Karpas-422 (cell line): ENCODE measurements around the gene RNF103. TPM values are rescaled to one million over a fixed set of nuclear protein-coding genes. Genes with fewer than 3 reads are reported as not detected.
"Not testable (repeated sequence)": the region's sequence is repeated elsewhere in the genome, so short reads cannot be mapped to it uniquely, and the experiment has no call there.

Experiments used
- DNase-seq: peaks from one replicate; pipeline ENCODE4 v3.0.0-alpha.2; 2015
- H2AFZ ChIP-seq: fragments of 200-600 bp; sonication (generic); 2 replicates; pipeline ENCODE4 v1.6.1; 2014; ENCODE audit warnings: antibody characterized with exemption, low read length, mixed read lengths
- H3K27ac ChIP-seq: fragments of 200-600 bp; sonication (generic); 2 replicates; pipeline ENCODE4 v1.5.1; 2014; ENCODE audit warnings: mild to moderate bottlenecking, low read length, moderate library complexity
- H3K27me3 ChIP-seq: fragments of 200-600 bp; sonication (generic); 2 replicates; pipeline ENCODE4 v1.6.1; 2014; ENCODE audit warnings: low read length, mixed read lengths
- H3K36me3 ChIP-seq: fragments of 200-600 bp; sonication (generic); 2 replicates; pipeline ENCODE4 v1.6.1; 2014; ENCODE audit warnings: low read length, mixed read lengths; ENCODE audit not compliant: insufficient read depth
- H3K4me1 ChIP-seq: fragments of 200-600 bp; sonication (generic); 2 replicates; pipeline ENCODE4 v1.6.1; 2014; ENCODE audit warnings: mild to moderate bottlenecking, low read length, mixed read lengths
- H3K4me2 ChIP-seq: fragments of 200-600 bp; sonication (generic); 2 replicates; pipeline ENCODE4 v1.6.1; 2014; ENCODE audit warnings: low read length, low read depth, mild to moderate bottlenecking; ENCODE audit not compliant: poor library complexity, severe bottlenecking
- H3K4me3 ChIP-seq: fragments of 200-600 bp; sonication (generic); 2 replicates; pipeline ENCODE4 v1.5.1; 2014; ENCODE audit warnings: mild to moderate bottlenecking, antibody characterized with exemption, low read length, mixed read lengths
- H3K79me2 ChIP-seq: fragments of 200-600 bp; sonication (generic); 2 replicates; pipeline ENCODE4 v1.6.1; 2014; ENCODE audit warnings: mild to moderate bottlenecking, low read length, mixed read lengths
- H3K9ac ChIP-seq: fragments of 200-600 bp; sonication (generic); 2 replicates; pipeline ENCODE4 v1.6.0; 2014; ENCODE audit warnings: low read length
- H3K9me2 ChIP-seq: fragments of 200-600 bp; sonication (generic), shearing (Covaris generic); replicated peaks from 2 replicates; pipeline ENCODE4 v1.6.0; 2014; ENCODE audit warnings: mild to moderate bottlenecking, low read length, moderate library complexity; ENCODE audit not compliant: insufficient read depth
- H3K9me3 ChIP-seq: fragments of 300-700, 200-600 bp; sonication (generic); 2 replicates; pipeline ENCODE4 v1.6.1; 2014; ENCODE audit warnings: low read length, mixed read lengths
- H4K20me1 ChIP-seq: fragments of 200-600 bp; sonication (generic); 2 replicates; pipeline ENCODE4 v1.6.1; 2014; ENCODE audit warnings: mild to moderate bottlenecking, antibody characterized with exemption, low read length, low read depth; ENCODE audit not compliant: insufficient read depth
- total RNA-seq: library from RNA; depleted of rRNA; stranded (reverse); fragments of >200 nt; shearing (Covaris generic); gene quantifications from 2 replicates; pipeline ENCODE4 v1.2.3, GENCODE V29; 2014; ENCODE audit warnings: low replicate concordance

RNF103 gene
- total RNA-seq, 1 experiment from 2014 or later, result 37.8 TPM

- peaks cover 8% of the 10 kb centered on the region for H3K4me1 ChIP-seq
- no peak overlapping the region for H2AFZ ChIP-seq
- peaks cover 53% of the 10 kb centered on the region for H3K36me3 ChIP-seq
- no peak overlapping the region for H3K4me3 ChIP-seq
- H4K20me1 ChIP-seq, result no peaks in the 10 kb centered on the region
- H3K9me3 ChIP-seq, result no peaks in the 10 kb centered on the region
- no peak for DNase-seq
- no peak overlapping the region for H3K27ac ChIP-seq
- no peaks in the 10 kb centered on the region for H3K27me3 ChIP-seq
- H3K9ac ChIP-seq, result no peak overlapping the region
- H3K79me2 ChIP-seq, result peaks cover 31% of the 10 kb centered on the region
- H3K4me2 ChIP-seq, result no peak overlapping the region
- no peaks in the 10 kb centered on the region for H3K9me2 ChIP-seq
These were observed 14.7 kb downstream of the RNF103 start for GRCh38 chr2:86608832-86609410.

- Histone ChIP-seq H3K4me2 (no peak overlapping the region), H3K9me2 (no peaks in the 10 kb centered on the region), H3K9ac (no peak overlapping the region), H3K79me2 (no peaks in the 10 kb centered on the region), H3K27me3 (no peaks in the 10 kb centered on the region), H3K27ac (no peak overlapping the region), H3K36me3 (peaks cover 27% of the 10 kb centered on the region), H3K9me3 (no peaks in the 10 kb centered on the region), H3K4me1 (peaks cover 9% of the 10 kb centered on the region), H3K4me3 (no peak overlapping the region), H2AFZ (no peak overlapping the region), H4K20me1 (0 out of 2 replicates have a peak, but pooled peaks cover 3% of the 10 kb centered on the region)
- no peak for DNase-seq
These were observed 19.8 kb downstream of the RNF103 start for GRCh38 chr2:86603905-86604304.

GRCh38 chr2:86598966-86599365 lies 24.7 kb downstream of the RNF103 start:
- H3K9ac ChIP-seq, result no peak overlapping the region

GRCh38 chr2:86596118-86596517 lies 27.5 kb downstream of the RNF103 start:
- H2AFZ ChIP-seq, result no peak overlapping the region
- 0 out of 2 replicates have a peak, but pooled peaks cover 3% of the 10 kb centered on the region for H4K20me1 ChIP-seq
- H3K79me2 ChIP-seq, result no peaks in the 10 kb centered on the region
- H3K27me3 ChIP-seq, result peaks cover 3% of the 10 kb centered on the region; the same call in 1 of the 2 replicates
- H3K27ac ChIP-seq, result no peak overlapping the region
- no peak overlapping the region for H3K4me2 ChIP-seq
- no peak for DNase-seq
- H3K9me3 ChIP-seq, result no peaks in the 10 kb centered on the region
- H3K9me2 ChIP-seq, result no peaks in the 10 kb centered on the region
- H3K36me3 ChIP-seq, result no peaks in the 10 kb centered on the region
- no peak overlapping the region for H3K9ac ChIP-seq
- H3K4me1 ChIP-seq, result peaks cover 6% of the 10 kb centered on the region
- H3K4me3 ChIP-seq, result no peak overlapping the region

More at GRCh38 chr2:86598966-86599365, 24.7 kb downstream of the RNF103 start:
- no peak overlapping the region for H3K4me3 ChIP-seq
- no peak overlapping the region for H3K27ac ChIP-seq
- no peaks in the 10 kb centered on the region for H3K27me3 ChIP-seq
- peaks cover 9% of the 10 kb centered on the region for H3K4me1 ChIP-seq
- H3K4me2 ChIP-seq, result no peak overlapping the region
- no peaks in the 10 kb centered on the region for H3K79me2 ChIP-seq
- H3K36me3 ChIP-seq, result peaks cover 6% of the 10 kb centered on the region
- no peaks in the 10 kb centered on the region for H3K9me3 ChIP-seq
- H3K9me2 ChIP-seq, result no peaks in the 10 kb centered on the region
- H2AFZ ChIP-seq, result no peak overlapping the region
- DNase-seq, result no peak
- 0 out of 2 replicates have a peak, but pooled peaks cover 3% of the 10 kb centered on the region for H4K20me1 ChIP-seq

GRCh38 chr2:86593266-86593665 lies 30.4 kb downstream of the RNF103 start:
- Histone ChIP-seq H3K27me3 (peaks cover 3% of the 10 kb centered on the region; the same call in 1 of the 2 replicates), H3K9me3 (no peaks in the 10 kb centered on the region), H3K9me2 (no peaks in the 10 kb centered on the region), H3K4me1 (no peaks in the 10 kb centered on the region), H3K79me2 (no peaks in the 10 kb centered on the region), H3K36me3 (no peaks in the 10 kb centered on the region), H3K4me3 (no peak overlapping the region), H2AFZ (no peak overlapping the region), H3K4me2 (no peak overlapping the region), H3K9ac (no peak overlapping the region), H3K27ac (no peak overlapping the region), H4K20me1 (no peaks in the 10 kb centered on the region)
- no peak for DNase-seq

- no peak overlapping the region for H2AFZ ChIP-seq
- no peaks in the 10 kb centered on the region for H3K79me2 ChIP-seq
- H3K9me3 ChIP-seq, result no peaks in the 10 kb centered on the region
- no peaks in the 10 kb centered on the region for H3K9me2 ChIP-seq
- no peaks in the 10 kb centered on the region for H3K4me1 ChIP-seq
- H3K4me3 ChIP-seq, result no peak overlapping the region
- no peak for DNase-seq
- no peaks in the 10 kb centered on the region for H3K36me3 ChIP-seq
- H4K20me1 ChIP-seq, result no peaks in the 10 kb centered on the region
- no peak overlapping the region for H3K27ac ChIP-seq
- H3K27me3 ChIP-seq, result peaks cover 3% of the 10 kb centered on the region; the same call in 1 of the 2 replicates
- no peak overlapping the region for H3K9ac ChIP-seq
- H3K4me2 ChIP-seq, result no peak overlapping the region
These were observed 31.0 kb downstream of the RNF103 start for GRCh38 chr2:86592547-86593230.

- H3K27ac ChIP-seq, H3K9ac ChIP-seq, H3K4me3 ChIP-seq, H3K79me2 ChIP-seq, H3K9me2 ChIP-seq, H3K27me3 ChIP-seq, H2AFZ ChIP-seq, H3K4me2 ChIP-seq, H3K9me3 ChIP-seq, H3K4me1 ChIP-seq, H4K20me1 ChIP-seq, H3K36me3 ChIP-seq, DNase-seq: not testable (repeated sequence)
These were observed 34.0 kb downstream of the RNF103 start for GRCh38 chr2:86589701-86590100.

GRCh38 chr2:86584151-86584913 lies 39.3 kb downstream of the RNF103 start:
- Histone ChIP-seq H3K4me2 (no peak overlapping the region), H3K4me3 (no peak overlapping the region), H3K36me3 (no peaks in the 10 kb centered on the region), H3K27me3 (no peaks in the 10 kb centered on the region), H4K20me1 (no peaks in the 10 kb centered on the region), H3K79me2 (no peaks in the 10 kb centered on the region), H3K9me3 (no peaks in the 10 kb centered on the region), H3K27ac (no peak overlapping the region), H3K9ac (no peak overlapping the region), H3K4me1 (no peaks in the 10 kb centered on the region; the same call in 1 of the 2 replicates), H3K9me2 (no peaks in the 10 kb centered on the region), H2AFZ (no peak overlapping the region)
- DNase-seq, result no peak
